ENCODE data around the gene EXOSC2. TPM values are rescaled to one million over a fixed set of nuclear protein-coding genes. Genes with fewer than 3 reads are reported as not detected.

EXOSC2 gene
- total RNA-seq, 1 experiment from 2014 or later, result 71.5 TPM

- Histone ChIP-seq H3K27ac (ENCODE audit: low read depth, low read length) (no peak overlapping the region), H2AFZ (ENCODE audit: low read depth, low read length, poor library complexity, severe bottlenecking) (no peak overlapping the region), H3K27me3 (ENCODE audit: insufficient read depth, low read length) (no peaks in the 10 kb centered on the region), H3K9ac (ENCODE audit: low read length) (no peak overlapping the region), H3K9me2 (ENCODE audit: insufficient read depth) (no peaks in the 10 kb centered on the region), H3K4me3 (replicated peaks in 1 of 2; ENCODE audit: low read depth in 1 of 2, low read length in 2 of 2) (no peak overlapping the region), H3K4me1 (ENCODE audit: control insufficient read depth in 1 of 2, insufficient read depth in 2 of 2, low read length in 2 of 2) (peaks cover 0 to 14% of the 10 kb centered on the region in 2 experiments; a peak in 2 of 4 replicates), H3K9me3 (ENCODE audit: control insufficient read depth in 1 of 2, insufficient read depth in 1 of 2, low read depth in 1 of 2, low read length in 2 of 2) (peaks cover 0 to 9% of the 10 kb centered on the region in 2 experiments; a peak in 1 of 4 replicates), H3K79me2 (ENCODE audit: insufficient read depth, low read length) (no peaks in the 10 kb centered on the region), H3K36me3 (ENCODE audit: control insufficient read depth in 1 of 2, insufficient read depth in 2 of 2, low read length in 2 of 2) (no peaks in the 10 kb centered on the region), H3K4me2 (ENCODE audit: low read length) (no peak overlapping the region), H4K20me1 (ENCODE audit: insufficient read depth) (no peaks in the 10 kb centered on the region)
- TF ChIP-seq EZH2 (IDR thresholded peaks at IDR 0.05) (no peak), EZH2phosphoT487 (IDR thresholded peaks at IDR 0.05; ENCODE audit: borderline replicate concordance) (no peak), CTCF (IDR thresholded peaks at IDR 0.05 in 2 of 3, conservative IDR thresholded peaks at IDR 0.05 in 1 of 3; ENCODE audit: borderline replicate concordance in 1 of 3, insufficient read depth in 1 of 3, low read depth in 2 of 3, low read length in 2 of 3) (no peak), ATF3 (IDR thresholded peaks at IDR 0.05) (no peak), ELF1 (IDR thresholded peaks at IDR 0.05; ENCODE audit: borderline replicate concordance, low read depth) (no peak), SIN3A (IDR thresholded peaks at IDR 0.05; ENCODE audit: low read depth) (no peak), POLR2A (IDR thresholded peaks at IDR 0.05; ENCODE audit: borderline replicate concordance, extremely low read depth, insufficient read depth, insufficient read length) (no peak), SP1 (IDR thresholded peaks at IDR 0.05; ENCODE audit: low read depth) (no peak), TCF7L2 (IDR thresholded peaks at IDR 0.05; ENCODE audit: borderline replicate concordance, extremely low read depth, insufficient read depth, insufficient read length) (no peak), MAX (IDR thresholded peaks at IDR 0.05) (no peak)
- intact Hi-C loops (cut with micrococcal nuclease), result no loop called here
- no peak for DNase-seq (ENCODE audit: low read depth, low spot score)
- ChIA-PET CTCF (no interaction called here), RAD21 (ENCODE audit: low non-redundant PET in 1 of 2, low total read pairs in 2 of 2, uncharacterized antibody in 2 of 2, unreplicated experiment in 2 of 2) (no interaction called here), POLR2A (no interaction called here)
- ATAC-seq, result no peak
- no TSS peak for BruUV-seq (replicated peaks)
Observed at GRCh38 chr9:130688072-130688471, 5.5 kb upstream of the EXOSC2 start.
